Glomerular endothelial cell (primary cell): Measurements from ENCODE around the gene MFAP3L. TPM values are rescaled to one million over a fixed set of nuclear protein-coding genes. Genes with fewer than 3 reads are reported as not detected.

ENCODE experiments used
- DNase-seq: peaks from one replicate; pipeline ENCODE4 v3.0.0-alpha.2; 2011; ENCODE audit warnings: low read depth, low spot score; ENCODE audit errors: extremely low read depth
- total RNA-seq: library from RNA; depleted of rRNA; stranded (reverse); fragments of >200 nt; gene quantifications from 2 replicates; pipeline ENCODE4 v1.2.3, GENCODE V29; 2015

The MFAP3L gene
- total RNA-seq, 1 donor from 2014 or later: 3.1 TPM

- DNase-seq: no peak
Observed at GRCh38 chr4:169996379-169997240, 29.6 kb downstream of the MFAP3L start.

- no peak for DNase-seq
Observed at GRCh38 chr4:169993531-169993930, 32.7 kb downstream of the MFAP3L start.

GRCh38 chr4:169988252-169988651, 37.9 kb downstream of the MFAP3L start:
- no peak for DNase-seq

GRCh38 chr4:169987327-169988228, 38.6 kb downstream of the MFAP3L start:
- no peak for DNase-seq

GRCh38 chr4:169986369-169986768, 39.8 kb downstream of the MFAP3L start:
- no peak for DNase-seq

GRCh38 chr4:169985881-169986280, 40.3 kb downstream of the MFAP3L start:
- no peak for DNase-seq

GRCh38 chr4:169984745-169985144, 41.5 kb downstream of the MFAP3L start:
- no peak for DNase-seq

GRCh38 chr4:169984173-169984572, 42.0 kb downstream of the MFAP3L start:
- DNase-seq: no peak

GRCh38 chr4:169976951-169977350, 49.2 kb downstream of the MFAP3L start:
- no peak for DNase-seq

- DNase-seq: no peak
Observed at GRCh38 chr4:169975838-169976796, 50.1 kb downstream of the MFAP3L start.

- no peak for DNase-seq
Observed at GRCh38 chr4:169975131-169975837, 50.9 kb downstream of the MFAP3L start.

- DNase-seq: no peak
Observed at GRCh38 chr4:169971456-169972015, 54.7 kb downstream of the MFAP3L start.

GRCh38 chr4:169968999-169969398, 57.2 kb downstream of the MFAP3L start:
- DNase-seq: no peak

GRCh38 chr4:169963998-169964397, 62.2 kb downstream of the MFAP3L start:
- no peak for DNase-seq

GRCh38 chr4:169959254-169959653, 66.9 kb downstream of the MFAP3L start:
- no peak for DNase-seq

- DNase-seq: no peak
Observed at GRCh38 chr4:169958629-169959028, 67.6 kb downstream of the MFAP3L start.

- DNase-seq: no peak
Observed at GRCh38 chr4:169957785-169958184, 68.4 kb downstream of the MFAP3L start.

- no peak for DNase-seq
Observed at GRCh38 chr4:169956091-169956843, 69.9 kb downstream of the MFAP3L start.

GRCh38 chr4:169955521-169955920, 70.7 kb downstream of the MFAP3L start:
- no peak for DNase-seq
